SU-DHL-6 (cell line): ENCODE measurements around the gene TTC23.

Experiments used
- EZH2phosphoT487 ChIP-seq: fragments of 200-600 bp; sonication (generic), shearing (Covaris generic); conservative IDR thresholded peaks from 2 replicates; pipeline ENCODE4 v1.6.1; 2018; ENCODE audit warnings: mild to moderate bottlenecking, antibody characterized with exemption, low read length, moderate library complexity, mixed read lengths
- TF ChIP-seq, protein P1 (sequence below): fragments of 200-600 bp; sonication (generic); IDR thresholded peaks from one replicate; pipeline ENCODE4 v1.5.1; 2017; ENCODE audit warnings: antibody characterized with exemption, mild to moderate bottlenecking, low read length, moderate library complexity; ENCODE audit not compliant: insufficient read depth, poor library complexity, severe bottlenecking

GRCh38 chr15:99168601-99169580, 80.5 kb downstream of the TTC23 start:
- TF ChIP-seq, protein P1, sequence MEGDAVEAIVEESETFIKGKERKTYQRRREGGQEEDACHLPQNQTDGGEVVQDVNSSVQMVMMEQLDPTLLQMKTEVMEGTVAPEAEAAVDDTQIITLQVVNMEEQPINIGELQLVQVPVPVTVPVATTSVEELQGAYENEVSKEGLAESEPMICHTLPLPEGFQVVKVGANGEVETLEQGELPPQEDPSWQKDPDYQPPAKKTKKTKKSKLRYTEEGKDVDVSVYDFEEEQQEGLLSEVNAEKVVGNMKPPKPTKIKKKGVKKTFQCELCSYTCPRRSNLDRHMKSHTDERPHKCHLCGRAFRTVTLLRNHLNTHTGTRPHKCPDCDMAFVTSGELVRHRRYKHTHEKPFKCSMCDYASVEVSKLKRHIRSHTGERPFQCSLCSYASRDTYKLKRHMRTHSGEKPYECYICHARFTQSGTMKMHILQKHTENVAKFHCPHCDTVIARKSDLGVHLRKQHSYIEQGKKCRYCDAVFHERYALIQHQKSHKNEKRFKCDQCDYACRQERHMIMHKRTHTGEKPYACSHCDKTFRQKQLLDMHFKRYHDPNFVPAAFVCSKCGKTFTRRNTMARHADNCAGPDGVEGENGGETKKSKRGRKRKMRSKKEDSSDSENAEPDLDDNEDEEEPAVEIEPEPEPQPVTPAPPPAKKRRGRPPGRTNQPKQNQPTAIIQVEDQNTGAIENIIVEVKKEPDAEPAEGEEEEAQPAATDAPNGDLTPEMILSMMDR: no peak
- no peak for TF ChIP-seq EZH2phosphoT487
